Measurements from ENCODE around the gene WBP4.
A peak's percentile ranks its signal among the peaks of the same experiment; 100 is the strongest.

Gene WBP4

DNA sequence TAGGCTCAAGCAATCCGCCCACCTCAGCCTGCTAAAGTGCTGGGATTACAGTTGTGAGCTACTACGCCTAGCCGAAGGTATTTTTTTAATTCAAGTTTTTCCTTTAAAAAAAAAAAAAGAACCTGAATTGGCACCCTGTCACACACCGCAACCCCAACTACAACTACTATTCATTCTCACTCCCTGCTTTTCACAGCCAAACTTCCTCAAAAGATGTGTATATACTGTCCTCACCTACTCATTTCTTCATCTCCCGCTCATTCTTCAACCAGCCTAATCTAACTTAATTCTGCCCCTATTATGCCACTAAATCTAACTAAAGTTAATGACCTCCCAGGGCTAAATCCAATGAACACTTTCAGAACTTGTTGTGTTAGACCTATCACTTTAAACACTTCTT lies 12.7 kb upstream of the WBP4 start:
- POLR2A ChIA-PET (ENCODE audit: low non-redundant PET): no interaction called here
- TF ChIP-seq, protein P1, sequence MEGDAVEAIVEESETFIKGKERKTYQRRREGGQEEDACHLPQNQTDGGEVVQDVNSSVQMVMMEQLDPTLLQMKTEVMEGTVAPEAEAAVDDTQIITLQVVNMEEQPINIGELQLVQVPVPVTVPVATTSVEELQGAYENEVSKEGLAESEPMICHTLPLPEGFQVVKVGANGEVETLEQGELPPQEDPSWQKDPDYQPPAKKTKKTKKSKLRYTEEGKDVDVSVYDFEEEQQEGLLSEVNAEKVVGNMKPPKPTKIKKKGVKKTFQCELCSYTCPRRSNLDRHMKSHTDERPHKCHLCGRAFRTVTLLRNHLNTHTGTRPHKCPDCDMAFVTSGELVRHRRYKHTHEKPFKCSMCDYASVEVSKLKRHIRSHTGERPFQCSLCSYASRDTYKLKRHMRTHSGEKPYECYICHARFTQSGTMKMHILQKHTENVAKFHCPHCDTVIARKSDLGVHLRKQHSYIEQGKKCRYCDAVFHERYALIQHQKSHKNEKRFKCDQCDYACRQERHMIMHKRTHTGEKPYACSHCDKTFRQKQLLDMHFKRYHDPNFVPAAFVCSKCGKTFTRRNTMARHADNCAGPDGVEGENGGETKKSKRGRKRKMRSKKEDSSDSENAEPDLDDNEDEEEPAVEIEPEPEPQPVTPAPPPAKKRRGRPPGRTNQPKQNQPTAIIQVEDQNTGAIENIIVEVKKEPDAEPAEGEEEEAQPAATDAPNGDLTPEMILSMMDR (conservative IDR thresholded peaks at IDR 0.05; ENCODE audit: low read depth): no peak
- no peak for DNase-seq (ENCODE audit: low spot score)
- CTCF ChIA-PET: interaction anchor here (0.6 kb wide), 1 partner anchor 196 kb away, joined by 3 read pairs; no protein-coding TSS in a partner anchor
- no peak overlapping the region for H3K27ac ChIP-seq

DNA sequence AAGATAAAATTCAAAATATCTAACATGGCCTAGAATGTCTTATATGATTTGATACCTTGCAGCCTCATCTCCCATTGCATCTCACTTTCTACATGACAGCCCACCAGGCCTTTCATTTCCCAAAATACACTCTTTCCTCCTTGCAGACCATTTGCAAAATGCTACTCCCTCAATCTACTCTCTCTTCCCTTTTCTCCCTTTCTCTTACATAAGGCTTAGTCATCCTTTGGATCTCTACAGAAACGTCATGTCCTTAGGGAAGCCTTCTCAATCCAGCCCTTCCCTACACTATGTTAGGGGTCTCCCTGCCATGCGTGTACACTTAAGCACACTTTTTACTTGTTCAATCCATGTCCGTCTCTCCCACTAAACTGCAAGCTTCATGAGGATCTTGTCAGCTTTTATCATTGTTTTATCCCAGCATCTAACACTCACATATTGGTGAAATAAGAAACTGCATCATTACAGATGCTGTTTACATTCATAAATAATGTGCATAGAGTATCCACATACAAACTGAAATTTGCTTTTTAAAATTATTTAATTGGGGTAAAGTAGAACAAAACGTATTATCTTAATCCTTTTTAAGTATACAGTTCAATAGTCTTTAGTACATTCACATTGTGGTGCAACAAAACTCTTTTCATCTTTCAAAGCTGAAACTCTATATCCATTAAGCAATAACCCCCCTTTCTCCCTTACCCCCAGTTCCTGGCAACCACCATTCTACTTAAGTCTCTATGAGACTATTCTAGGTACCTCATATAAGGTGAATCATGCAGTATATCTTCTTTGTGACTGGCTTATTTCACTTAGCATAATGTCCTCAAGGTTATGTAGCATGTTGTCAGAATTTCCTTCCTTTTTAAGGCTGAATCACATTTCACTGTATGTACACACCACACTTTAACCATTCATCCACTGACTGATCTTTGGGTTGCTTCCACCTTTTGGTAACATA lies 11.5 kb upstream of the WBP4 start:
- POLR2A ChIA-PET (ENCODE audit: low non-redundant PET): no interaction called here
- no peak overlapping the region for H3K27ac ChIP-seq
- CTCF ChIA-PET: no interaction called here
- TF ChIP-seq, protein P1 (conservative IDR thresholded peaks at IDR 0.05; ENCODE audit: low read depth): no peak
- no peak for DNase-seq (ENCODE audit: low spot score)

DNA sequence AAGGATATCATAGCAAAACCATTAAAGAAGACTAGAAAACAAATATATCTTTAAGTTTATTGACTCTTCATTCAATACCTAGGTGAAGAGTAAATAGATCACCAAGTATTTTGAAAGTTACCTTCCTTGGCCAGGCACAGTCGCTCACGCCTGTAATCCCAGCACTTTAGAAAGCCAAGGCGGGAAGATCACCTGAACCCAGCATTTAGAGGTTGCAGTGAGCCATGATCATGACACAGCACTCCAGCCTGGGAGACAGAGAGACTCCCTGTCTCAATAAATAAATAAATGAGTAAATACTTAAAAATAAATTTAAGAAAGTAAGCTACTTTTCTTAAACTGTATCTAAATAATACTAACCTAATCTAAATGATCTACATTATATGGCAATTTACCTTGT lies 8.9 kb upstream of the WBP4 start:
- CTCF ChIA-PET: no interaction called here
- no peak for DNase-seq (ENCODE audit: low spot score)
- TF ChIP-seq, protein P1 (conservative IDR thresholded peaks at IDR 0.05; ENCODE audit: low read depth): no peak
- no peak overlapping the region for H3K27ac ChIP-seq
- POLR2A ChIA-PET (ENCODE audit: low non-redundant PET): no interaction called here

DNA sequence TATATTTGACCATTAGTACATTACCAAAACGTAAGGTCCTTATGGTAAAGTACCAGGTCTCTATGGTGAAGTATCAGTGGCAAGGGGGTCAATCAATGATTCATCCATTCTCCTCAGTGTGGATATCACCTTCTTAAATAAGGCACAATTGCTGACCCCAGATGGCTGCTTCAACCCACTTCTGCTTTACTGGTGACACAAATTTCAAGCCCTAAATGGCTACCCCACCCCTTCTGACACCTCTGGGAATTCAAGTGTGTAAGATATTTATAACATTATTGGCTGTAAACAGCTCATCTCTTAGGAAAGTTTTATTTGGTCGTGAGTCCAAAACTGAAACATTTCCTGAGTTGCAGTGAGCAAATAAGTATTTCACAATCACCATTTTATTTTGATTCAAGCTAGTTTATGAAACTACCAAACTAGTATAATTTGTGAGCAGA lies 7.9 kb upstream of the WBP4 start:
- H3K27ac ChIP-seq: no peak overlapping the region
- ChIA-PET CTCF (interaction anchor here (0.6 kb wide), 2 partner anchors 581 to 710 kb away, joined by 3 read pairs; no protein-coding TSS in a partner anchor), POLR2A (ENCODE audit: low non-redundant PET) (no interaction called here)
- DNase-seq (ENCODE audit: low spot score): no peak
- TF ChIP-seq, protein P1 (conservative IDR thresholded peaks at IDR 0.05; ENCODE audit: low read depth): no peak

DNA sequence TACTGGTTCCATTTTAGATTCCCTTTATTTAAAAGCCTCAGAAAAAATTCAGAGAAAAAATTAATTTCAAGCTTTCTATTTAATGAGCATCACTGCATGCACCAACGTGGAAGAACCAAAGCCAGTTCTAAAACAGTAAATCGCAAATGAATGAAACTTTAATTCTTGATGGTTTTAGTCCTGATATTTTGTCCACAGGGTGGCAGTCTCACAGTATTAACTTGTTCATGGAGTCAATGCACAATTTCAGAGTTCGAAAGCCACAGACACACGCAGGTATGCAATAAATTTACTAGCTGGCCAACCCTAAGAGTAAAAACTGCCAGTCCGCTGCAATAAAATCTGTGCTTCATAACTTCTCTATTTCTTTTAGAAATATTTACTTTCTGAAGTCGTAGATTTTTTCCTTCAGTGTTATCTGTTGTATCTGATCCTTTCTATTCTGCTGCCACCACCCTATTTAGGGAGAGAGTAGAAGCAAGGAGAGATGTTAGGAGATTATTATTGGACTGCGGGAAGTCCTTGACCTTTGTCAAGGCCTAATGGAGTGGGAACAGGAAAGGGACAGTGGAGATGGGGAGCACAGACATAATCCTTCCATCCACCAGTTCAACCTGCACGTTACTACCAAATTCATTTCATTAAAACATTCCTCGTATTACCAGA lies 7.0 kb upstream of the WBP4 start:
- POLR2A ChIA-PET (ENCODE audit: low non-redundant PET): no interaction called here
- TF ChIP-seq, protein P1 (conservative IDR thresholded peaks at IDR 0.05; ENCODE audit: low read depth): peak; percentile 32; the same call in 1 of the 2 replicates
- DNase-seq (ENCODE audit: low spot score): no peak

DNA sequence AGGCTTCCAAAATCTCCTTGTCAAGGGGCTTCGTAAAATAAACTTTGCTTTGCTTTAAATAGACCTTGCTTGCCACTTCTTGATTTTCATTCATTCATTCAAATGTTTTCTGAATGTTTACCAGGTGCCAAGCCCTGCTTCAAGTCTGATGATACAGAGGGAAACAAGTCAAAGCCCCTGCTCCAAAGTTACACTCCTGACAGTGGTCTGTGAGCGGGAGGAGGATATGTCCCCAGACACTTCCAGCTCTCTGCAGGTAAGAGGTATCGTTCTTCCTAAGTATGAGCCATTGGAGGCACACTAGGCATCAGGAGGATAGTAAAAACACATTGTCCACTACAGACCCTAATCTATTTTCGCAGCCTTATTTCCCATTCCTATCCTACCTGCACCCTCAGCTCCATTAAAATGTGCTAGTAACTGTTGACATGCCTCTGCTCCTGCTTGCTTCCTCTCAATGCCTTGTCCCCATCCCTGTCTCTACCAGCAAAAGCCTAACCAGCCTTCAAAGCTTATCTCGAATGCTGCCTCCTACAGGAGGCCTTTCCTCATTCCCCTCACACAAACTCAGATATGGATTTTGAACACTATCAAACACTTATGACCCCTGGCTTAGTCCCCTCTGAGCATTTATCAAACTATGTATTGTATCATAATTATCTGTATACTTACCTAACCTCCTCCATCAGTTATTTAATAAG lies 6.2 kb upstream of the WBP4 start:
- no peak for DNase-seq (ENCODE audit: low spot score)
- TF ChIP-seq, protein P1 (conservative IDR thresholded peaks at IDR 0.05; ENCODE audit: low read depth): no peak
- CTCF ChIA-PET: interaction anchor here (0.5 to 1.7 kb wide), 7 partner anchors 8 to 278 kb away, joined by 3 to 5 read pairs (median 3); no protein-coding TSS in a partner anchor
- POLR2A ChIA-PET (ENCODE audit: low non-redundant PET): no interaction called here
- H3K27ac ChIP-seq: no peak overlapping the region

More for the DNA sequence above, 7.0 kb upstream of the WBP4 start:
- CTCF ChIA-PET: interaction anchor here (0.5 to 1.7 kb wide), 6 partner anchors 7 to 580 kb away, joined by 3 to 5 read pairs (median 3); no protein-coding TSS in a partner anchor
- H3K27ac ChIP-seq: no peak overlapping the region

Data from RWPE1 (cell line).